Right ventricle myocardium superior (tissue), 1 donor: ENCODE data around the gene CADM4. TPM values are rescaled to one million over a fixed set of nuclear protein-coding genes. Genes with fewer than 3 reads are reported as not detected.
"Not testable (repeated sequence)": the region's sequence is repeated elsewhere in the genome, so short reads cannot be mapped to it uniquely, and the experiment has no call there.

ENCODE experiments used
- ATAC-seq: fragments of 200-7000 bp; cut with Tn5 transposase; one replicate; pipeline ENCODE4 v1.9.1; 2020; ENCODE audit warnings: mild to moderate bottlenecking; ENCODE audit not compliant: poor library complexity
- DNase-seq: peaks from one replicate; pipeline ENCODE4 v3.0.0-alpha.2; 2020
- intact Hi-C: fragments of 100-400 bp; cut with DNase I; formaldehyde crosslinking; loops from one replicate; pipeline ENCODE4 v1.11.2; 2022
- total RNA-seq: library from RNA; stranded (reverse); fragmentation: NEBNext Ultra II Directional; extraction: Animal tissue kit (Norgen Biotek cat#: 25700); gene quantifications from one replicate; pipeline ENCODE4 v1.2.1, GENCODE V29; 2021
- donor health status: DM: no; HTN: yes; CAD: no; lungs with severe emphysema.

CADM4 gene
- total RNA-seq, 1 donor from 2014 or later, result 8.0 TPM

- intact Hi-C loops, result no loop called here
- ATAC-seq (peak; percentile 97), DNase-seq (peak; percentile 93)
Measured at GRCh38 chr19:43619262-43620060, 20.2 kb downstream of the CADM4 start, which contains the start of gene ZNF428. TSS of gene ZNF428 (minus strand) at chr19:43619629. CDS start at chr19:43614304, 5,325 bp downstream.

- ATAC-seq (peak; percentile 37), DNase-seq (no peak)
- intact Hi-C loops, result no loop called here
Measured at GRCh38 chr19:43618921-43619261, 20.8 kb downstream of the CADM4 start.

- ATAC-seq, result no peak
Measured at GRCh38 chr19:43616954-43617353, 22.7 kb downstream of the CADM4 start.

GRCh38 chr19:43616306-43616705 is 23.3 kb downstream of the CADM4 start:
- intact Hi-C loops, result no loop called here
- DNase-seq (no peak), ATAC-seq (no peak)

More at GRCh38 chr19:43616954-43617353, 22.7 kb downstream of the CADM4 start:
- intact Hi-C loops, result no loop called here
- no peak for DNase-seq

- DNase-seq (no peak), ATAC-seq (no peak)
- intact Hi-C loops, result no loop called here
Measured at GRCh38 chr19:43612374-43612773, 27.3 kb downstream of the CADM4 start.

- intact Hi-C loops, result no loop called here
- ATAC-seq (no peak), DNase-seq (no peak)
Measured at GRCh38 chr19:43611788-43612187, 27.9 kb downstream of the CADM4 start, which contains the start of gene SRRM5. TSS of gene SRRM5 (plus strand) at chr19:43612088. CDS start at chr19:43612122, 34 bp downstream.

GRCh38 chr19:43610493-43610892 is 29.2 kb downstream of the CADM4 start:
- ATAC-seq, result no peak
- no peak for DNase-seq
- intact Hi-C loops, result no loop called here

GRCh38 chr19:43609872-43610271 is 29.8 kb downstream of the CADM4 start:
- no peak for DNase-seq
- intact Hi-C loops, result no loop called here

GRCh38 chr19:43607238-43608205 is 32.1 kb downstream of the CADM4 start:
- intact Hi-C loops, result no loop called here
- DNase-seq (no peak), ATAC-seq (peak; percentile 12)

More at GRCh38 chr19:43609872-43610271, 29.8 kb downstream of the CADM4 start:
- ATAC-seq, result no peak

- intact Hi-C loops, result no loop called here
- DNase-seq (no peak), ATAC-seq (no peak)
Measured at GRCh38 chr19:43606569-43607229, 33.0 kb downstream of the CADM4 start.

GRCh38 chr19:43605875-43606568 is 33.6 kb downstream of the CADM4 start:
- ATAC-seq (no peak), DNase-seq (no peak)
- intact Hi-C loops, result no loop called here

GRCh38 chr19:43600326-43600725 is 39.3 kb downstream of the CADM4 start:
- intact Hi-C loops, DNase-seq, ATAC-seq: not testable (repeated sequence)

- intact Hi-C loops, result no loop called here
- no peak for DNase-seq
- ATAC-seq, result no peak
Measured at GRCh38 chr19:43599635-43600295, 39.9 kb downstream of the CADM4 start.

GRCh38 chr19:43598445-43599240 is 41.0 kb downstream of the CADM4 start:
- intact Hi-C loops, result no loop called here

GRCh38 chr19:43597876-43598275 is 41.8 kb downstream of the CADM4 start:
- intact Hi-C loops, result no loop called here
- DNase-seq, result no peak
- no peak for ATAC-seq

More at GRCh38 chr19:43598445-43599240, 41.0 kb downstream of the CADM4 start:
- ATAC-seq (no peak), DNase-seq (no peak)

GRCh38 chr19:43596842-43597461 is 42.7 kb downstream of the CADM4 start:
- intact Hi-C loops, result no loop called here
- DNase-seq, result no peak
- no peak for ATAC-seq
